ENCODE data around the gene TFG. TPM values are rescaled to one million over a fixed set of nuclear protein-coding genes. Genes with fewer than 3 reads are reported as not detected.

TFG gene
- total and polyA plus RNA-seq, 2 experiments from 2014 or later = 87.6 to 88.5 TPM

GRCh38 chr3:100717063-100717462 is 7.8 kb downstream of the TFG start:
- H3K4me1 ChIP-seq (ENCODE audit: insufficient read depth) = no peaks in the 10 kb centered on the region
- TF ChIP-seq, protein P1, sequence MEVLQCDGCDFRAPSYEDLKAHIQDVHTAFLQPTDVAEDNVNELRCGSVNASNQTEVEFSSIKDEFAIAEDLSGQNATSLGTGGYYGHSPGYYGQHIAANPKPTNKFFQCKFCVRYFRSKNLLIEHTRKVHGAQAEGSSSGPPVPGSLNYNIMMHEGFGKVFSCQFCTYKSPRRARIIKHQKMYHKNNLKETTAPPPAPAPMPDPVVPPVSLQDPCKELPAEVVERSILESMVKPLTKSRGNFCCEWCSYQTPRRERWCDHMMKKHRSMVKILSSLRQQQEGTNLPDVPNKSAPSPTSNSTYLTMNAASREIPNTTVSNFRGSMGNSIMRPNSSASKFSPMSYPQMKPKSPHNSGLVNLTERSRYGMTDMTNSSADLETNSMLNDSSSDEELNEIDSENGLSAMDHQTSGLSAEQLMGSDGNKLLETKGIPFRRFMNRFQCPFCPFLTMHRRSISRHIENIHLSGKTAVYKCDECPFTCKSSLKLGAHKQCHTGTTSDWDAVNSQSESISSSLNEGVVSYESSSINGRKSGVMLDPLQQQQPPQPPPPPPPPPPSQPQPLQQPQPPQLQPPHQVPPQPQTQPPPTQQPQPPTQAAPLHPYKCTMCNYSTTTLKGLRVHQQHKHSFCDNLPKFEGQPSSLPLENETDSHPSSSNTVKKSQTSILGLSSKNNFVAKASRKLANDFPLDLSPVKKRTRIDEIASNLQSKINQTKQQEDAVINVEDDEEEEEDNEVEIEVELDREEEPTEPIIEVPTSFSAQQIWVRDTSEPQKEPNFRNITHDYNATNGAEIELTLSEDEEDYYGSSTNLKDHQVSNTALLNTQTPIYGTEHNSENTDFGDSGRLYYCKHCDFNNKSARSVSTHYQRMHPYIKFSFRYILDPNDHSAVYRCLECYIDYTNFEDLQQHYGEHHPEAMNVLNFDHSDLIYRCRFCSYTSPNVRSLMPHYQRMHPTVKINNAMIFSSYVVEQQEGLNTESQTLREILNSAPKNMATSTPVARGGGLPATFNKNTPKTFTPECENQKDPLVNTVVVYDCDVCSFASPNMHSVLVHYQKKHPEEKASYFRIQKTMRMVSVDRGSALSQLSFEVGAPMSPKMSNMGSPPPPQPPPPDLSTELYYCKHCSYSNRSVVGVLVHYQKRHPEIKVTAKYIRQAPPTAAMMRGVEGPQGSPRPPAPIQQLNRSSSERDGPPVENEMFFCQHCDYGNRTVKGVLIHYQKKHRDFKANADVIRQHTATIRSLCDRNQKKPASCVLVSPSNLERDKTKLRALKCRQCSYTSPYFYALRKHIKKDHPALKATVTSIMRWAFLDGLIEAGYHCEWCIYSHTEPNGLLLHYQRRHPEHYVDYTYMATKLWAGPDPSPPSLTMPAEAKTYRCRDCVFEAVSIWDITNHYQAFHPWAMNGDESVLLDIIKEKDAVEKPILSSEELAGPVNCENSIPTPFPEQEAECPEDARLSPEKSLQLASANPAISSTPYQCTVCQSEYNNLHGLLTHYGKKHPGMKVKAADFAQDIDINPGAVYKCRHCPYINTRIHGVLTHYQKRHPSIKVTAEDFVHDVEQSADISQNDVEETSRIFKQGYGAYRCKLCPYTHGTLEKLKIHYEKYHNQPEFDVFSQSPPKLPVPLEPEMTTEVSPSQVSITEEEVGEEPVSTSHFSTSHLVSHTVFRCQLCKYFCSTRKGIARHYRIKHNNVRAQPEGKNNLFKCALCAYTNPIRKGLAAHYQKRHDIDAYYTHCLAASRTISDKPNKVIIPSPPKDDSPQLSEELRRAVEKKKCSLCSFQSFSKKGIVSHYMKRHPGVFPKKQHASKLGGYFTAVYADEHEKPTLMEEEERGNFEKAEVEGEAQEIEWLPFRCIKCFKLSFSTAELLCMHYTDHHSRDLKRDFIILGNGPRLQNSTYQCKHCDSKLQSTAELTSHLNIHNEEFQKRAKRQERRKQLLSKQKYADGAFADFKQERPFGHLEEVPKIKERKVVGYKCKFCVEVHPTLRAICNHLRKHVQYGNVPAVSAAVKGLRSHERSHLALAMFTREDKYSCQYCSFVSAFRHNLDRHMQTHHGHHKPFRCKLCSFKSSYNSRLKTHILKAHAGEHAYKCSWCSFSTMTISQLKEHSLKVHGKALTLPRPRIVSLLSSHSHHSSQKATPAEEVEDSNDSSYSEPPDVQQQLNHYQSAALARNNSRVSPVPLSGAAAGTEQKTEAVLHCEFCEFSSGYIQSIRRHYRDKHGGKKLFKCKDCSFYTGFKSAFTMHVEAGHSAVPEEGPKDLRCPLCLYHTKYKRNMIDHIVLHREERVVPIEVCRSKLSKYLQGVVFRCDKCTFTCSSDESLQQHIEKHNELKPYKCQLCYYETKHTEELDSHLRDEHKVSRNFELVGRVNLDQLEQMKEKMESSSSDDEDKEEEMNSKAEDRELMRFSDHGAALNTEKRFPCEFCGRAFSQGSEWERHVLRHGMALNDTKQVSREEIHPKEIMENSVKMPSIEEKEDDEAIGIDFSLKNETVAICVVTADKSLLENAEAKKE (CRISPR knock-in tag; IDR thresholded peaks at IDR 0.05) = no peak
- TF ChIP-seq ETS1 (IDR thresholded peaks at IDR 0.05) = no peak
- TF ChIP-seq EZH2phosphoT487 (IDR thresholded peaks at IDR 0.05; ENCODE audit: unreplicated experiment) = no peak
- TF ChIP-seq EZH2 (IDR thresholded peaks at IDR 0.05; ENCODE audit: low read depth, unreplicated experiment) = no peak
- no peak for TF ChIP-seq POLR2AphosphoS5 (IDR thresholded peaks at IDR 0.05; ENCODE audit: low read depth)
- TF ChIP-seq JUNB (IDR thresholded peaks at IDR 0.05; ENCODE audit: unreplicated experiment) = no peak
- no peak for ATAC-seq
- H3K79me2 ChIP-seq (replicated peaks; ENCODE audit: insufficient read depth) = peaks cover 88% of the 10 kb centered on the region
- Mint-ChIP-seq H3K27me3 (ENCODE audit: insufficient read depth, low read depth, poor library complexity) (peaks cover 1% of the 10 kb centered on the region), H3K4me1 (peaks cover 20% of the 10 kb centered on the region; the same call in 2 of the 3 replicates), H3K27ac (no peak overlapping the region), H3K36me3 (ENCODE audit: low read depth) (peaks cover 72% of the 10 kb centered on the region), H3K9me3 (no peaks in the 10 kb centered on the region), H3K4me3 (no peak overlapping the region)
- H3K9me2 ChIP-seq (ENCODE audit: insufficient read depth) = no peaks in the 10 kb centered on the region
- H3K36me3 ChIP-seq (ENCODE audit: insufficient read depth) = peaks cover 19% of the 10 kb centered on the region; the same call in 1 of the 2 replicates
- no peak overlapping the region for H3K4me3 ChIP-seq
- H3K27me3 ChIP-seq (ENCODE audit: insufficient read depth) = no peaks in the 10 kb centered on the region
- no peak for DNase-seq (ENCODE audit: low spot score)
- H4K20me1 ChIP-seq (replicated peaks; ENCODE audit: insufficient read depth) = peaks cover 23% of the 10 kb centered on the region
- no peak overlapping the region for H3K4me2 ChIP-seq
- H3F3A ChIP-seq (replicated peaks; ENCODE audit: low read depth) = no peaks in the 10 kb centered on the region
- H2AFZ ChIP-seq = no peak overlapping the region
- H3K27ac ChIP-seq (ENCODE audit: low read depth) = no peak overlapping the region
